Measurements from ENCODE around the gene CHGA.

DNA sequence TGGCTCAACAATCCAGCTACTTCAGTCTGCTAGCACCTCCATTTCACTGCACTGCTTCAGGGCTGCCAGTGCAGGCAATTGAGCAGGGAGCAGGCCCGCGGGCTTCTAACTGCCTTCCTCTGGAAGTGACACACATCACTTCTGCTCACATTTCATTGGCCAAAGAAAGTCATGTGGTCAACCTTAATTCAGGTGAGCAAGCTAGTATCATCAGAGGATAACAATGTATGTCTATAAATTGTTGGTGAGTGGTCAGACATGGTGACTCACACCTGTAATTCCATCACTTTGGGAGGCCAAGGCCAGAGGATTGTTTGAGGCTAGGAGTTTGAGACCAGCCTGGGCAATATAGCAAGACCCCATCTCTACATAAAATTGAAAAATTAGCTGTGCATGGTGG, 22.3 kb upstream of the CHGA start:
- TF ChIP-seq, protein P1, sequence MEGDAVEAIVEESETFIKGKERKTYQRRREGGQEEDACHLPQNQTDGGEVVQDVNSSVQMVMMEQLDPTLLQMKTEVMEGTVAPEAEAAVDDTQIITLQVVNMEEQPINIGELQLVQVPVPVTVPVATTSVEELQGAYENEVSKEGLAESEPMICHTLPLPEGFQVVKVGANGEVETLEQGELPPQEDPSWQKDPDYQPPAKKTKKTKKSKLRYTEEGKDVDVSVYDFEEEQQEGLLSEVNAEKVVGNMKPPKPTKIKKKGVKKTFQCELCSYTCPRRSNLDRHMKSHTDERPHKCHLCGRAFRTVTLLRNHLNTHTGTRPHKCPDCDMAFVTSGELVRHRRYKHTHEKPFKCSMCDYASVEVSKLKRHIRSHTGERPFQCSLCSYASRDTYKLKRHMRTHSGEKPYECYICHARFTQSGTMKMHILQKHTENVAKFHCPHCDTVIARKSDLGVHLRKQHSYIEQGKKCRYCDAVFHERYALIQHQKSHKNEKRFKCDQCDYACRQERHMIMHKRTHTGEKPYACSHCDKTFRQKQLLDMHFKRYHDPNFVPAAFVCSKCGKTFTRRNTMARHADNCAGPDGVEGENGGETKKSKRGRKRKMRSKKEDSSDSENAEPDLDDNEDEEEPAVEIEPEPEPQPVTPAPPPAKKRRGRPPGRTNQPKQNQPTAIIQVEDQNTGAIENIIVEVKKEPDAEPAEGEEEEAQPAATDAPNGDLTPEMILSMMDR (conservative IDR thresholded peaks at IDR 0.05): no peak
- TF ChIP-seq EZH2 (IDR thresholded peaks at IDR 0.05; ENCODE audit: low read depth): no peak

All from PC-9 (cell line).